ENCODE measurements around the gene CHAT.

DNA sequence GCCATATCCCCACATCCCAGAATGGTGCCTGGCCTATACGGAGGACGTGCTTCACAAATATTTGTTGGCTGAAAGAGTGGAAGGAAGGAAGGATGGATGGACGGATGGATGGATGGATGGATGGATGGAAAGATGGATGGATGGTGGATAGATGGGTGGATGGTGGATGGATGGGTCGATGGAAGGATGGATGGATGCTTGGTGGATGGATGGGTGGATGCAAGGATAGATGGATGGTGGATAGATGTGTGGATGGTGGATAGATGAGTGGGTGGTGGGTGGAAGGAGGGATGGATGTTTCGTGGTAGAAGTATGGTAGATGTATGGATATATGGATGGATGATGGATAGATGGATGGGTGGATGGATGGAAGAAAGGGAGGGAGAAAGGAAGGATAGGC is 10.8 kb downstream of the CHAT start:
- TF ChIP-seq CTCF (IDR thresholded peaks at IDR 0.05) (no peak), EP300 (IDR thresholded peaks at IDR 0.05) (no peak), POLR2A (IDR thresholded peaks at IDR 0.05) (no peak)

Data from tibial nerve (tissue), 4 donors.